GM03348 (cell line): ENCODE measurements around the gene FLRT2.

Experiments
- DNase-seq: peaks from one replicate; pipeline ENCODE4 v3.0.0; 2012; ENCODE audit warnings: low spot score

Gene FLRT2

DNA sequence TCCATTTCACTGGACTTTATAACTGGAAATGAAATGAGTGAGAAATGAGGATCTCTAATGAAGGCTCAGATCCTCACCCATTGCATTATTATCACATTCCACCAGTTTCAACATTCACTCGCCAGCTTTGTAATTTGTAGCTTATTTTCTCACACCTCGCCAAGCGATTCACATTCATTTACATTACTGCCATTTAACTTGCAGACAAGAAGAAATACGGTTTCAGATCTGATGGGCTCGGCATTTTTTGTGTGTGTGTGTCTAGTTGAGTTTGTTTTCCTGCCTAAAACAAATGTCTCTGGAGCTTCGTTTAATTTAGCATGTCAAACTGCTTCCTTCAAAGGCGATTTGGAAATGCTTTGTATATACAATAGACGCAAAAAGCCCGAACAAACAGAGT, 132.2 kb downstream of the FLRT2 start:
- no peak for DNase-seq

DNA sequence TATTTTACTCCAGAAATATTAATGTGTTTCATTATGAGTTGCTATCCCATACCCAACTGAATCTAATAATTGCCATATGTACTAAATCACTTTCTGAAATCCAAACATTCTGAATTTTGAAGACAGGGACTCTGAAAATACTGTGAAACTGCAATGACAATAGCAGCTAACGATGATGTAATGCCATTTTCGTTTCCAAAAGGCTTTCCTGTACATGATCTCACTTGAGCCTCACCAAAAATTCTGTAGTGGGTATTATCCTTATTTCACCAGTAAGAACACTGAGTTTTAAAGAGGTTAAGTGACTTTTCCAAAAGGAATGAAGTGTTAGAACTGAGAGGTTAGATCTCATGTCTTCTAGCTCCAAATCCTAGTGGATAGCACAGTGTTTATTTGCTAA, 133.3 kb downstream of the FLRT2 start:
- no peak for DNase-seq

DNA sequence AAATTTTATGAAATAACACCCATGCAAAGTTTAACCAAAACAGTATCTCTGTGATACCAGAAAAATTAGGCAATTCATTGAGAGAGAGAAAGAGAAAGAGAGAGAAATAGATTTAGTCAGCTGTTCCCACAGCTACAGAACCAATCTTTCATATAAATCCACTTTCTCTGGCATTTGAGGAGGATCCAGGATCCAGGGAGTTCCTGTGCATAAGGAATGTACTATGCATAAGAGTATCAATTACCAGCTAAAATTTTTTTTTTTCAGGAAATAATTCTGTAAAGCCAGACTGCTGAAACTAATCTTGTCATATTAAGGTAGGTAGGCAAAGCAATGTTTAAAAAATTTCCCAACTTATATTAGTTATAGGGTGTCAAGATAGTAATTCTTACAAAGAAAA, 133.7 kb downstream of the FLRT2 start:
- no peak for DNase-seq

DNA sequence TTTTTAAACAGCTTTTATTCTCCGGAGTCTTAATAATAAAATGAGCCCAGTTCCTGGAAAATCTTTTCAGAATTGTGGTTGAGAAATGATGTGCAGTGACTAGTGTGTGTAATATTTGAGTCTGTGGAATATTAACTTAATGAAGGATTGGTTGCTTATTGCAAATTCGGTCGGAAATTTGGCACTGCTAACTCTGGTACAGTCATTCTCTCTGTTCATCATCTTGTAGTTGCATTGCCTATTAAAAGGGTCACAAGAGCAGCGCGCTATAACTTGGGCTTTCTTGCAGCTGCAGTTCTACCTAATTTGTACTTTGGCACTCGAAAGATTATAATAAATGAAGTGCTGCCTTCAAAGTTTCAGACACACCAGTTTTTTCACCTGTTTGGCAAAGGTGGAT, 146.0 kb downstream of the FLRT2 start:
- DNase-seq, result no peak

DNA sequence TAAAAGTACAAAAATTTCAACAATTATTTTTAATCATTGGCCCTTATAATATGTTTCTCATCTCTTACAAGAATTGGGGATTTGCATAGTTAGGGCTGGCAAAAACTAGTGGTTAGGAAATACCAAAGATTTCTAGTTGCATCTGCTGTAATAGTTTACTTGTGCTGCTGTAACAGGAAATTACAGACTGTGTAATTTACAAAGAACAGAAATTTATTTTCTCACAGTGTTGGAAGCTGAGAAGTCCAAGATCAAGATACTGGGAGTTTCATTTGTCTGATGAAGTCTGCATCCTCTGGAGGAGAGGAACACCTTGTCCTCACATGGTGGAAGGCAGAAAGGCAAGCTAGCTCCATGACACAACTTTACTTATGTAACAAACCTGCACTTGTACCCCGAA, 157.0 kb downstream of the FLRT2 start:
- no peak for DNase-seq

DNA sequence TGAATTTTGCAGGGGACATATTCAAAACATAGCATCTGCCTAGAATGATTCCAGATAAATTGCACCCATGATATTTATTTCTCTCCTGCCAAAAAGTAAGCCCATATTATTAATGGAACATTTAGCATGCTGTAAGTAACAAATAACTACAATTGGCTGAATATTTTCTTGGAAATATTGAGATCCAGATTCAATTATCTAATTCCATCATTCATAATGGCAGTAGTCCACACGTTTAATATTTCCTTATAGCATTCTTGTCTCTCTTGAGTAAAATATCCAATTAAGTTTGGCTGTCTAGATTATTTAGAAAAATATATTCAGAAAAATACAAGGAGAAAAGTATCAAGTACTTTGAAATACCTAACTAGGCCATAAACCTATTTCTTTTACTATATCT, 157.5 kb downstream of the FLRT2 start:
- no peak for DNase-seq

DNA sequence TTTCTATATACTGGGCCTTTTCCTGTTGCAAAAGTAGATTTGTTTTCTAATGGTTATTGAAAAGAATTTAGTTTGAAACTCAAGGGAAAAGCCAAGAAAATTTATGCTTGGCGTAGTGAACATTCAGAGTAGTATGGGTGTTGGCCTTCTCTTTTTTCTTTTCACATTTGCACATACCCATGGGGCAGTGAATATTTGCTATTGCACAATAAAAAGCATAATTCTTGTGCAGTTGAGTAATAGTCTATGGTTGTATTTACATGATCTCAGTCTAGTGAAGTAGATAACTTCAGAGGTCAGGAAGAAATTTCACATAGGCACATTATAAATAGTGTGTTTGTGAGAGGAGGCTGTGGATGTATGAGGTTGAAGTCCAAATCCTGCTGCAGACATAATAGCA, 158.1 kb downstream of the FLRT2 start:
- peak; percentile 7 for DNase-seq

DNA sequence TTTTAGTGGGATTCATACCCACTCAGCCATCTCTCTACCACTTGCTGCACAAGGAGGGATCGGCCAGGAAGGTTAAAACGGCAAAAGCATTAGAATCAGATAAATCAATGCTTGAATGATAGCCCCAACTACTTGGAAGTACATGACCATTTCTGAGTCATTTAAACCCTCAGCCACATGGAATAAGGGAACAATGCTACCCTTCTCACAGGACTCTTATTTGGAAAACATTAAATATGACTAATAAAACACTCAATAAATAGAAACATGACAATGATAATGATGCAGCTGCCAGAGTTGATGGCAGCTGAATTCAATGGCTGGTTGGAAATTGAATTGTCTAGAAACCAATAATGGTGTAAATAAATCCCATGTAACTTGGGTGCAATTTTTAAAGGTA, 165.4 kb downstream of the FLRT2 start:
- DNase-seq, result no peak

DNA sequence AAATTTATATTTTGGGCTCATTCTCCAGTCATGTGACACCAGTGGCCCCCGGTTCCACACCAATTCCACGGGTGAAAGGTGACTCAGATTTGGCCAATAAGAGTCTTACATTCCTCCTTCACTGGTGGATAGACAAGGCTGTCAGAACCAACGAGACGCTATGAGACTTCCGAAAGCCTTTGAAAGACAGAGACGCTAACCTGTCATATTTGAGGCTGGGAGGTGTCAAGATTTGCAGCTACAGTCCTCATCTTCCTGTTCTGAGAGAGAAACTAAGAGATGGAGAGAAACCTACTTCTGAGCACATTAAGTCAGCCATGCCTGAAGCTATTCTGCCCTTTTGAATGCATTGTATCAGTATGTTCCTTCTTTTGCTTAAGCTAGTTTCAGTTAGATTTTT, 171.2 kb downstream of the FLRT2 start:
- DNase-seq, result no peak

DNA sequence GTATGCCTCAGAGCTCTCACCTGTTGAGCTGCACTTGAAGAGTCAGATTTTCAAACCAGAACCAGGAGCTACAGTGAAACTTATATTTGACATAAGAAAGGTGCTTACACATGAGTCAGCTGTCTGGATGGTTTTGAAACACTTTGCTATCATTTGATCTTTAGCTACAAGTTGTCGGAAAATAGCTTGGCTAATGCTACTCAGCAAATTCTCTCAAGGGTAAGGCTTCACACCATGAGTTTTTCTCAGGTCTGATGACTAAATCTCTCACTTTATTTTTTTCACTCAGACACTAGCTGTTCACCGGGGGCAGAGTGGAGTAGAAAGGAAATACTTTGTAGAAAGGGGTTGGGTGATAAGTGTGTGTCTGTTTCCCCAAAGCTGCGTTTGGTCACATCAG, 171.8 kb downstream of the FLRT2 start:
- DNase-seq, result no peak

DNA sequence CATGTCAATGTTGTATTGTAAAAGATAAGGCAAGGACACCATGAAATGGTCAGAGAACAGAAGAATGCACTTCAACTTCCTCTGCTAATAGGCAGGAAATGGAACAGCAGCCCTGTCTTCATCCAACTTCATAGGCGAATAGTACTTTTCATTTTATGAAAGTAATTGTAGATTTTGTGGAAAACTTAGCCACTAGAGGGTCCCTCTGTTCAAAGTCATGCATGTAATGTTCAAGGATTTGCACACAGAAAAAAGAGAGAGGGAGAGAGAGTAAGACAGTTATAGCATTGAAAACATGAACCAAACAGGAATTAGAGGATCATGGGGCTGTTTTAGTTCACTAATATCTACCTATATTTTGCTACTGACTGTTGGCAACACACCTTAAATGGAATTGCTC, 172.2 kb downstream of the FLRT2 start:
- DNase-seq, result no peak

DNA sequence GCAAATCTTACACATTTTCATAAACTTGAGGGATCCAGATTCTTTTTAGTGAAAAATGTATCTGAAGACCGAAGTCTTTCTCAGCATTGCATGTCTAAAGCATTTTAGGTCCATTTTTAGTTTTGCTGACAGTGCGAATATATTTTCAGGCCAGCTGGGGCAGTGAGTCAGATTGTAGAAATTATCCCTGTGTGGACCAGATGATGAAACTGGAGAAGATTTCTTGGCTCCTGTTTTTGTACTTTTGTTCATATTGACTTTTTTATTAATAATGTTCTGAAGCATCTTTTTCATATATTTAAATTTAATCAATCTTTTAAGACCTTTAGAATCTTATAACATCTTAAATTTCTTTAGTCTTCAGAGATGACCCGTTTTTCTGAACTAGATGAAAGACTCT, 173.1 kb downstream of the FLRT2 start:
- peak; percentile 29 for DNase-seq
